Sigmoid colon (tissue), 7 donors: ENCODE data around the gene PCYT1A. TPM values are rescaled to one million over a fixed set of nuclear protein-coding genes. Genes with fewer than 3 reads are reported as not detected.

Source experiments
- DNase-seq: peaks from one replicate; pipeline ENCODE4 v3.0.0-alpha.2; 2019
- H3K27ac ChIP-seq, 4 donors: fragments of 200-600 bp; sonication (generic); one replicate each; pipeline ENCODE4 v1.5.1; 2016 to 2019; ENCODE audit warnings: mild to moderate bottlenecking in 1 of 4
- H3K27me3 ChIP-seq, 3 donors: fragments of 200-600 bp; sonication (generic); one replicate each; pipeline ENCODE4 v1.5.1; 2019; ENCODE audit warnings: mild to moderate bottlenecking in 1 of 3
- H3K36me3 ChIP-seq, 4 donors: fragments of 200-600 bp; sonication (generic); one replicate each; pipeline ENCODE4 v1.5.1; 2016 to 2019
- H3K4me1 ChIP-seq, 4 donors: fragments of 200-600 bp; sonication (generic); one replicate each; pipeline ENCODE4 v1.5.1; 2017 to 2019
- H3K4me3 ChIP-seq, 4 donors: fragments of 200-600 bp; sonication (generic); one replicate each; pipeline ENCODE4 v1.5.1; 2017 to 2019; ENCODE audit warnings: mild to moderate bottlenecking in 2 of 4, moderate library complexity in 1 of 4
- H3K9me3 ChIP-seq, 4 donors: fragments of 200-600 bp in 3 of 4; sonication (generic) in 3 of 4; one replicate each; pipeline versions ENCODE4 v1.5.1 to v1.6.1; 2013 to 2019
- EP300 ChIP-seq, 4 donors: sonication (generic); formaldehyde crosslinking; IDR thresholded peaks; one replicate each; pipeline ENCODE4 v1.6.1; 2017; ENCODE audit warnings: antibody characterized with exemption in 4 of 4
- POLR2A ChIP-seq, 2 donors: fragments of 450-650 bp; IDR thresholded peaks; one replicate each; pipeline ENCODE4 v1.6.1; 2016; ENCODE audit warnings: antibody characterized with exemption in 2 of 2, mild to moderate bottlenecking in 2 of 2, moderate library complexity in 2 of 2
- POLR2AphosphoS5 ChIP-seq, 4 donors: sonication (generic); formaldehyde crosslinking; IDR thresholded peaks; one replicate each; pipeline ENCODE4 v1.6.1; 2017; ENCODE audit warnings: antibody characterized with exemption in 4 of 4
- WGBS, 2 donors: extraction: QIAGEN DNeasy Blood & Tissue Kit; methylation state at CpG; one replicate each; pipeline ENCODE4 v1.1.7; 2013; 5-methylcytosine and 5-hydroxymethylcytosine counted together
- intact Hi-C: fragments of 100-400 bp; cut with DNase I; formaldehyde crosslinking; loops from one replicate; pipeline ENCODE4 v1.15.1; 2023
- polyA plus RNA-seq, 3 donors: library from polyadenylated mRNA; stranded (reverse); fragments of 200-250 nt; gene quantifications; one replicate each; pipeline ENCODE4 v1.2.3, GENCODE V29; 2013
- total RNA-seq, 4 donors: library from RNA; depleted of rRNA; stranded (reverse); fragments of >200 nt; gene quantifications; one replicate each; pipeline ENCODE4 v1.1.0, GENCODE V29; 2016
- TF ChIP-seq, protein P1 (sequence below), 4 experiments: fragments of 450-650 bp in 3 of 4; fragments of 200-600 bp in 1 of 4; IDR thresholded peaks; one replicate each; pipeline ENCODE4 v1.5.1; 2016 to 2019; ENCODE audit warnings: antibody characterized with exemption in 4 of 4, mild to moderate bottlenecking in 3 of 4, moderate library complexity in 2 of 4
- donor health status: healthy with polysubstance abuse.
- donor health status: Bipolar disorder and iron deficiency.
- donor health status: healthy.

The PCYT1A gene
- total and polyA plus RNA-seq, 7 donors = 25.8 to 88.6 (median 61.4) TPM

DNA sequence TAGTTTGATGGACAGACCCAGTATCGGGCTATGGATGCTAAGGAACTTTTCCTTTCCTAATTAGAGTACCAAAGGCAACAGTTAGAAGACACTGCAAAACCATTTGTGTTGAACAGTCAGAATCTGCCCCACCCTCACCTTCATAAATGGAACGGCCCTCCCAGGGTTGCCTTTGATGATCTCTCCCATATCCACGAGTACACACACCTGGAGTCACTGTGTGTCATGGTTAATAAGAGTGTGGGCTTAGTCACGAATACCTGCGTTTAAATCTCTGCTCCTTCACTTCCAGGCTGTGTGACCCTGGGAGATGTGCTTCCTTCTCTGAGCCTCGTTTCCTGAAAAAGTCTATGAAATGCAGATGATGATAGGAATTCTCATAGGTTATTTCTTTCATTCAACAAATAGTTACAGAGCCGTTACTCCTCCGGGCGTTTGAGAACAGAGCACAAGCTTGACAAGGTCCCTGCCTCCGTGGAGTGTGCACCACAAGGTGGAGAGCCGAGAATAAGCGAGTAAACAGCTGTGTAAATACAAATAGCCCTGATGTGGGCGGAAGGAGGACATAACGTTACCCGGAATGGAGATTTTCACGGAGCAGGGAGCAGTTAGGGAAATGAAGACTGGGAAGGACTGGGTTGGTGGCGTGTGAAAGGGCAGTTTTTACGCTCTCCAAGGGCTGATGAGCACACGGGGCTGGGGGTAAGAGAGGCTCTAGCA lies 64.5 kb downstream of the PCYT1A start:
- Histone ChIP-seq H3K9me3 (no peaks in the 10 kb centered on the region), H3K4me1 (peaks cover 0 to 12% (median 10%) of the 10 kb centered on the region in 4 donors), H3K27me3 (peaks cover 0 to 15% (median 0%) of the 10 kb centered on the region in 3 donors), H3K36me3 (no peaks in the 10 kb centered on the region), H3K27ac (no peak overlapping the region), H3K4me3 (no peak overlapping the region)
- intact Hi-C loops = no loop called here
- WGBS, 2 donors = 20 to 61% methylated on average over 19 of the region's 19 CpGs
- no peak for TF ChIP-seq POLR2AphosphoS5 (IDR thresholded peaks at IDR 0.05)
- TF ChIP-seq, protein P1, sequence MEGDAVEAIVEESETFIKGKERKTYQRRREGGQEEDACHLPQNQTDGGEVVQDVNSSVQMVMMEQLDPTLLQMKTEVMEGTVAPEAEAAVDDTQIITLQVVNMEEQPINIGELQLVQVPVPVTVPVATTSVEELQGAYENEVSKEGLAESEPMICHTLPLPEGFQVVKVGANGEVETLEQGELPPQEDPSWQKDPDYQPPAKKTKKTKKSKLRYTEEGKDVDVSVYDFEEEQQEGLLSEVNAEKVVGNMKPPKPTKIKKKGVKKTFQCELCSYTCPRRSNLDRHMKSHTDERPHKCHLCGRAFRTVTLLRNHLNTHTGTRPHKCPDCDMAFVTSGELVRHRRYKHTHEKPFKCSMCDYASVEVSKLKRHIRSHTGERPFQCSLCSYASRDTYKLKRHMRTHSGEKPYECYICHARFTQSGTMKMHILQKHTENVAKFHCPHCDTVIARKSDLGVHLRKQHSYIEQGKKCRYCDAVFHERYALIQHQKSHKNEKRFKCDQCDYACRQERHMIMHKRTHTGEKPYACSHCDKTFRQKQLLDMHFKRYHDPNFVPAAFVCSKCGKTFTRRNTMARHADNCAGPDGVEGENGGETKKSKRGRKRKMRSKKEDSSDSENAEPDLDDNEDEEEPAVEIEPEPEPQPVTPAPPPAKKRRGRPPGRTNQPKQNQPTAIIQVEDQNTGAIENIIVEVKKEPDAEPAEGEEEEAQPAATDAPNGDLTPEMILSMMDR (IDR thresholded peaks at IDR 0.05) = no peak
- TF ChIP-seq POLR2A (IDR thresholded peaks at IDR 0.05) = no peak
- TF ChIP-seq EP300 (IDR thresholded peaks at IDR 0.05) = no peak
- no peak for DNase-seq

DNA sequence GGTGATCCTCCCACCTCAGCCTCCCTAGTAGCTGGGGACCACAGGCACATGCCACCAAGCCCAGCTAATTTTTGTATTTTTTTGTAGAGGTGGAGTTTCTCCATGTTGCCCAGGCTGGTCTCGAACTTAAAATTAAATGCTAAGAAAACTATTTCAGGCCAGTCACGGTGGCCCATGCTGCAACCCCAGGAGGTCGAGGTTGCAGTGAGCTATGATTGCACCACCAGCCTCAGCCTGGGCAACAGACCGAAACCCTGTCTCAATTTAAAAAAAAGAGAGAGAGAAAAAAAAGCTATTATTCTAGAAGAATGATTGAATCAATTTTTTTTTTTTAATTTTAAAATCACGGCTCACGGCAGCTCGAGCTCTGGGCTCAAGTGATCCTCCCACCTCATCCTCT lies 66.5 kb downstream of the PCYT1A start:
- Histone ChIP-seq H3K36me3 (no peaks in the 10 kb centered on the region), H3K4me1 (peaks cover 0 to 12% (median 8%) of the 10 kb centered on the region in 4 donors), H3K27ac (no peak overlapping the region), H3K9me3 (no peaks in the 10 kb centered on the region), H3K27me3 (peaks cover 0 to 6% (median 5%) of the 10 kb centered on the region in 3 donors), H3K4me3 (no peak overlapping the region)
- 91 to 92% methylated on average over 7 of the region's 7 CpGs for WGBS, 2 donors
- no peak for DNase-seq
- intact Hi-C loops = no loop called here
- no peak for TF ChIP-seq POLR2AphosphoS5 (IDR thresholded peaks at IDR 0.05)
- no peak for TF ChIP-seq EP300 (IDR thresholded peaks at IDR 0.05)
- TF ChIP-seq POLR2A (IDR thresholded peaks at IDR 0.05) = no peak
- TF ChIP-seq, protein P1 (IDR thresholded peaks at IDR 0.05) = no peak

DNA sequence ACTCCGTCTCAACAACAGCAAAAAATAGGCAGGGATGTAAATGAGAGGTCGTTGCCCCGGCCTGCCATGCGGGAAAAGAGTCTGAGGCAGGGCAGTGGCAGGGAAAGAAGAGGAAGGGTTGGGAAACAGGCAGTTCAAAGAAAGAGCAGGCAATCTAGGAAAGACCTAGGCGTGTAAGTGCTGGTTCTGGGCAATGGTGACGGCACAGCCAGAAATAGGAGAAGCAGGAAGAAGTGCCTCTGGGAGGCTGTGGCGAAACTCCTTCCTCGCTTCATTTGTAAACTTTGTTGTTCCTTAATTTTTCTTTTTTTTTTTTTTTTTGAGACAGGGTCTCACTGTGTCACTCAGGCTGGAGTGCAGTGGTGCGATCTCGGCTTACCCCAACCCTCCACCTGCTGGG lies 66.9 kb downstream of the PCYT1A start:
- no peak overlapping the region for H3K27ac ChIP-seq
- DNase-seq = no peak
- TF ChIP-seq EP300 (IDR thresholded peaks at IDR 0.05) = no peak
- TF ChIP-seq POLR2A (IDR thresholded peaks at IDR 0.05) = no peak
- TF ChIP-seq, protein P1 (IDR thresholded peaks at IDR 0.05) = no peak
- no peak for TF ChIP-seq POLR2AphosphoS5 (IDR thresholded peaks at IDR 0.05)
- H3K9me3 ChIP-seq = no peaks in the 10 kb centered on the region
- H3K4me3 ChIP-seq = no peak overlapping the region
- H3K36me3 ChIP-seq = no peaks in the 10 kb centered on the region
- intact Hi-C loops = no loop called here
- peaks cover 0 to 12% (median 8%) of the 10 kb centered on the region in 4 donors for H3K4me1 ChIP-seq
- peaks cover 0 to 6% (median 5%) of the 10 kb centered on the region in 3 donors for H3K27me3 ChIP-seq
- 87 to 91% methylated on average over 10 of the region's 10 CpGs for WGBS, 2 donors

DNA sequence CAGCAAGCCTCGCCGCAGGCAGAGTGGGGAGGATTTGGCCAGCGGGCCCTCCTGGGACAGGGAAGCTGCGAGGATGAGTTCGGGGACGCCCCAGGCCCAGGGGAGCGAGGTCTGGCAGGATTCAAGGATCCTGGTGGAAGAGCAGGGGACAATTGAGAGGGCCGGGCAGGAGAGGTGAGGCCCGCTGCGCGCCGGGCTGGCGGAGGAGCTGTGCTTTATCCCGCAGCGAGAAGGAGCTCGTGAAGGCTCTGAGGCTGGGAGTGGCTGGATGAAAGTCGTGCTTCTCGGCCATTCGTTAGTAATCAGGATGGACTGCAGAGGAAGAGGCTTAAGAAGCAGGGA lies 67.6 kb downstream of the PCYT1A start:
- H3K4me3 ChIP-seq = no peak overlapping the region
- H3K27me3 ChIP-seq = peaks cover 0 to 6% (median 5%) of the 10 kb centered on the region in 3 donors
- WGBS, 2 donors = 92 to 93% methylated on average over 19 of the region's 19 CpGs
- intact Hi-C loops = no loop called here
- peak overlapping the region in 2 of 4 donors; percentile 47 to 56 for H3K27ac ChIP-seq
- DNase-seq = no peak
- H3K4me1 ChIP-seq = peaks cover 0 to 12% (median 8%) of the 10 kb centered on the region in 4 donors
- TF ChIP-seq POLR2AphosphoS5 (IDR thresholded peaks at IDR 0.05) = no peak
- TF ChIP-seq, protein P1 (IDR thresholded peaks at IDR 0.05) = no peak
- TF ChIP-seq EP300 (IDR thresholded peaks at IDR 0.05) = no peak
- no peaks in the 10 kb centered on the region for H3K36me3 ChIP-seq
- H3K9me3 ChIP-seq = no peaks in the 10 kb centered on the region
